Dermis microvascular lymphatic vessel endothelial cell (primary cell): Measurements from ENCODE around the gene MAGI1. TPM values are rescaled to one million over a fixed set of nuclear protein-coding genes. Genes with fewer than 3 reads are reported as not detected.
A peak's percentile ranks its signal among the peaks of the same experiment; 100 is the strongest.
"Not testable (repeated sequence)": the region's sequence is repeated elsewhere in the genome, so short reads cannot be mapped to it uniquely, and the experiment has no call there.

ENCODE experiments used
- DNase-seq, 2 donors: peaks; one replicate each; pipeline versions ENCODE4 v3.0.0 to v3.0.0-alpha.2; 2010; ENCODE audit warnings: low read depth in 2 of 2
- total RNA-seq: library from RNA; depleted of rRNA; stranded (reverse); fragments of >200 nt; gene quantifications from 2 replicates; pipeline ENCODE4 v1.2.1, GENCODE V29; 2014

Gene MAGI1
- total RNA-seq, 1 donor from 2014 or later: 49.0 TPM

- DNase-seq: no peak
These were observed 406.3 kb downstream of the MAGI1 start for GRCh38 chr3:65632414-65632813.

GRCh38 chr3:65628978-65629377 is 409.7 kb downstream of the MAGI1 start:
- no peak for DNase-seq

- no peak for DNase-seq
These were observed 411.7 kb downstream of the MAGI1 start for GRCh38 chr3:65627062-65627461.

GRCh38 chr3:65625305-65625704 is 413.4 kb downstream of the MAGI1 start:
- DNase-seq: peak in 1 of 2 donors; percentile 5

- no peak for DNase-seq
These were observed 415.4 kb downstream of the MAGI1 start for GRCh38 chr3:65623362-65623761.

- peak; percentile 7 to 14 for DNase-seq
These were observed 418.8 kb downstream of the MAGI1 start for GRCh38 chr3:65619888-65620287.

- DNase-seq: peak; percentile 76
These were observed 419.3 kb downstream of the MAGI1 start for GRCh38 chr3:65619451-65619881.

- no peak for DNase-seq
These were observed 420.1 kb downstream of the MAGI1 start for GRCh38 chr3:65618599-65618998.

- DNase-seq: no peak
These were observed 420.9 kb downstream of the MAGI1 start for GRCh38 chr3:65617787-65618186.

GRCh38 chr3:65617209-65617608 is 421.5 kb downstream of the MAGI1 start:
- no peak for DNase-seq

GRCh38 chr3:65616563-65616962 is 422.2 kb downstream of the MAGI1 start:
- no peak for DNase-seq

GRCh38 chr3:65615329-65615728 is 423.4 kb downstream of the MAGI1 start:
- no peak for DNase-seq

- no peak for DNase-seq
These were observed 424.1 kb downstream of the MAGI1 start for GRCh38 chr3:65614585-65614984.

GRCh38 chr3:65607965-65608460 is 430.7 kb downstream of the MAGI1 start:
- not testable (repeated sequence) for DNase-seq

- DNase-seq: no peak
These were observed 431.6 kb downstream of the MAGI1 start for GRCh38 chr3:65607101-65607500.

- no peak for DNase-seq
These were observed 432.8 kb downstream of the MAGI1 start for GRCh38 chr3:65605876-65606432.

- DNase-seq: no peak
These were observed 433.7 kb downstream of the MAGI1 start for GRCh38 chr3:65604863-65605526.

- no peak for DNase-seq
These were observed 435.1 kb downstream of the MAGI1 start for GRCh38 chr3:65603631-65604030.

- DNase-seq: no peak
These were observed 437.8 kb downstream of the MAGI1 start for GRCh38 chr3:65600888-65601287.

- DNase-seq: no peak
These were observed 440.7 kb downstream of the MAGI1 start for GRCh38 chr3:65597952-65598413.

GRCh38 chr3:65597226-65597951 is 441.3 kb downstream of the MAGI1 start:
- no peak for DNase-seq

- no peak for DNase-seq
These were observed 442.0 kb downstream of the MAGI1 start for GRCh38 chr3:65596571-65597225.
